DND-41 (cell line): ENCODE measurements around the gene IL22.

Source experiments
- CTCF ChIP-seq: IDR thresholded peaks from 2 replicates; pipeline ENCODE4 v1.5.1; 2012; ENCODE audit warnings: borderline replicate concordance, low read length, moderate library complexity, mild to moderate bottlenecking; ENCODE audit not compliant: poor library complexity, severe bottlenecking; ENCODE audit errors: extremely low read depth
- EZH2 ChIP-seq: IDR thresholded peaks from 3 replicates; pipeline ENCODE4 v1.6.1; 2012; ENCODE audit warnings: borderline replicate concordance, low read depth, mild to moderate bottlenecking, moderate library complexity, low read length, inconsistent platforms; ENCODE audit not compliant: severe bottlenecking

GRCh38 chr12:68268967-68269366 lies 15.6 kb upstream of the IL22 start:
- TF ChIP-seq EZH2 (no peak), CTCF (no peak)
